Stimulated activated CD8-positive, alpha-beta memory T cell treated with anti-CD3 and anti-CD28 coated beads, Interleukin-12 subunit alpha, Interleukin-12 subunit beta, amount 100 ng/mL, for 24 hours (primary cell): Measurements from ENCODE around the gene CHEK1.
"Not testable (repeated sequence)": the region's sequence is repeated elsewhere in the genome, so short reads cannot be mapped to it uniquely, and the experiment has no call there.

Experiments
- DNase-seq: peaks from one replicate; pipeline ENCODE4 v3.0.0-alpha.2; 2020; ENCODE audit errors: extremely low read depth

The CHEK1 gene

DNA sequence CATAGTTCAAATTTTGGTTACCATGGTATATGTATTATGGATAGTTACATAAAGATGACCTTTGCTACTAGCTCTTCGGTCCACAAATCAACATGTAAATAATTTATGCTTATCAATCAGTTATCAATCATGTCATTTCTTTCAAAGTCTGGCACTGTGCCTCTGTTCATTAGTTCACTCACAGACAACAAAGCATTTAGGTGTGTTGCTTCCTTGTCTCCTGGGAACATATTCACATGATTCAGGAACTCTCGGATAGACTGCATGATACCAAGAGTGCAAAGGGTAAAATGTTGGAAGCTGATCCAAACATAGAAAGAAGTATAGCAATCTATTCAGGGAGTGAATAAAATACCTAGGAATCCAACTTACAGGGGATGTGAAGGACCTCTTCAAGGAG lies 70.0 kb downstream of the CHEK1 start:
- DNase-seq: no peak

DNA sequence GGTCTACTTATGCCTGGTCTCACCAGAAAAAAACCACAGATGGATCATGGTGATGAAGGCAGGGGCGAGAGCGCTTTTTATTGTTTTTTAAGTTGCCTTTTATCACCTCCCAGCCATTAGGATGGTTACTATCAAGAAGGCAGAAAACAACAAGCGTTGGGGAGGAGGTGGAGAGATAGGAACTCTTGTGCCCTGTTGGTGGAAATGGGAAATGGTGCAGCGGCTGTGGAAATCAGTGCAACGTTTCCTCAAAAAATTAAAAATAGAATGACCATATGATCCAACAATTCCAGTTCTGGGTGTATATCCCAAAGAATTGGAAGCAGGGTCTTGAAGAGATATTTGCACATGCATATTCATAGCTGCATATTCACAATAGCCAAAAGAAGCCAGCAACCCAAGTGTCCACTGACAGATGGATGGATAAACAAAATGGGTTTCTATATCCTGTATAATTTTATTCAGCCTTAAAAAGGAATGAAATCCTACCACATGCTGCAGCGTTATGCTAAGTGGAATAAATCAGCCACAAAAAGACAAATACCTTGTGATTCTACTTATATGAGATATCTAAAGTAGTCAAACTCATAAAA lies 76.2 kb downstream of the CHEK1 start:
- DNase-seq: no peak

DNA sequence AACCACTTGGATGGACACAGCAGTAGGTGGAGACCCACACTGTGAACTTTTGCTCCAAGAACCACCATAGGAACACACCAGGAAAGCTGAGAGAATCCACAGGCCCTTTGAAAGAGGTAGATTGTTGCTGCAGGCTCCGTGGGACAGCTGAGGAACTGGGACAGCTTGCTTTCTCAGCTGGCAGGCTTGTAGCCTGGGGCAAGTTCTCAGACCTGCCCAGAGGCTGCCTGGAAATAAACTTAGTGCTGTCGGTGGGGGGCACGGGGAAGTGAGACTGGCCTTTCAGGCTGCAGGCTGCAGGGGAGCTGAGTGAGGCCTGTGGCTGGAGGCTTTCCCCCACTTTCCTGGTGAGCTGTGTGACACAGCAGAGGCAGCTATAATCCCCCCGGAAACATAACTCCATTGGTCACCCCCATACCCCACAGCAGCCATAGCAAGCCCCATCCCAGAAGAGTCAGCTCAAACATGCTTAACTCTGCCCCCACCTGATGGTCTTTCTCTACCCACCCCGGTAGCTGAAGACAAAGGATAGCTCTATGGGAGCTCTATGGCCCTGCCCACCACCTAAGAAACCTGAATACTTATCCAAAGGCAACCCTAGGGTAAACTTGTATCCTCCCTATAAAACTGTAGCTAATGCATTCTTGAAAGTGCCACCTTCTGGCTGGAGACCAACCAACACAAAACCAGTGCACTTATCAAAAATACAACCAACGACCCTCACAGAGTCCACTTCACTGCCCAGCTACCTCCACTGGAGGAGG lies 77.1 kb downstream of the CHEK1 start:
- DNase-seq: no peak

DNA sequence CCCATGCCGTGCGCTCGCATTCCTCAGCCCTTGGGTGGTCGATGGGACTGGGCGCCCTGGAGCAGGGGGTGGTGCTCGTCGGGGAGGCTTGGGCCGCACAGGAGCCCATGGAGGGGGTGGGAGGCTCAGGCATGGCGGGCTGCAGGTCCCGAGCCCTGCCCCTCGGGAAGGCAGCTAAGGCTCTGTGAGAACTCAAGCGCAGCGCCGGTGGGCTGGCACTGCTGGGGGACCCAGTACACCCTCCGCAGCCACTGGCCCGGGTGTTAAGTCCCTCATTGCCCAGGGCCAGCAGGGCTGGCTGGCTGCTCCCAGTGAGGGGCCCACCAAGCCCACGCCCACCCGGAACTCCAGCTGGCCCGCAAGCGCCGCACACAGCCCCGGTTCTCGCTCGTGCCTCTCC lies 79.7 kb downstream of the CHEK1 start:
- DNase-seq: not testable (repeated sequence)

DNA sequence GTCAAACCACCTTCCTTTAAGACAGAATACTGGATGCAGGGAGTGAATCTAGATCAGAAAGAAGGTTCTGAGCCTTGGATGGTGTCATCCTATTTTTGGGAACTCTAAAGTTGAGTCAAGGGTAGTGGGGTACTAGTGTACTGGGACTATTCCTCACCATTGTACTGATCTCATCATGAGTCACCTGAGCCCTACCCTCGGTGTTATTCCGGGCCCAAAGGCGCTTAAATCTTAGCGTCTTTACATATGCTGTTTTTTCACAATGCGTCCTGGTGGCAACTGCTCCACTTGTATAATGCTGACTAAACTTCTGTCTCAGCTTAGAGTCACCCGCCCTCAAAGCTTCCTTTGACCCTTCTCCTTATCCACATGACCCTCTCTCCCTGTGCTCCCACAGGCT lies 95.8 kb downstream of the CHEK1 start:
- DNase-seq: no peak

DNA sequence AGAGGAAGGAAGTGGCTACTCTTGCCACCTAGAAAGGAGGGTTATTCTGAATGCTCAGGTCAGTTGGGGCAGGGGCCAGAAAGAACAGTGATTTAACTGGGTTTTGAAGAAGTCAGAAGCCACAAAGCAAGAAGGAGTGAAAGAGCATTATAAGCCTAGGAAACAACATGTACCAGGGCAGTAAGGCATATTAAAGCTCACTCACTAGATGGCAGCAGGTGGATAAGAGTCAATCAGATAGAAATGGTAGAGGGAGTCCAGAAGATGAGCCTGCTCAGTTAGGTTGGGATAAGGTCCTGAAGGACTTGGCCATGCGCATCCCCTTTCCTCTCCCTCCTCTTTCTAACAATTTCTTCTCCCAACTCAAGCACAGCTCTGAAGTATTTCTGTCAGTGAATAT lies 99.2 kb downstream of the CHEK1 start:
- DNase-seq: no peak
